GM18873 (cell line): ENCODE results near the gene CHN1.

Experiments
- ATAC-seq: cut with Tn5 transposase; IDR thresholded peaks from one replicate; pipeline ENCODE4 v1.9.1; 2021; ENCODE audit warnings: mild to moderate bottlenecking, moderate library complexity, moderate number of reproducible peaks; ENCODE audit not compliant: unreplicated experiment, low FRiP score

Gene CHN1

GRCh38 chr2:174836377-174836994 is 168.7 kb downstream of the CHN1 start:
- ATAC-seq, result no peak

- no peak for ATAC-seq
Observed at GRCh38 chr2:174835797-174836255, 169.4 kb downstream of the CHN1 start.

GRCh38 chr2:174833737-174834136 is 171.4 kb downstream of the CHN1 start:
- ATAC-seq, result no peak

- no peak for ATAC-seq
Observed at GRCh38 chr2:174830561-174830960, 174.6 kb downstream of the CHN1 start.

GRCh38 chr2:174829550-174829949 is 175.6 kb downstream of the CHN1 start:
- ATAC-seq, result no peak

- no peak for ATAC-seq
Observed at GRCh38 chr2:174827371-174828369, 177.5 kb downstream of the CHN1 start.

- ATAC-seq, result no peak
Observed at GRCh38 chr2:174826051-174826450, 179.1 kb downstream of the CHN1 start.

GRCh38 chr2:174824068-174824467 is 181.1 kb downstream of the CHN1 start:
- no peak for ATAC-seq

GRCh38 chr2:174821628-174822027 is 183.6 kb downstream of the CHN1 start:
- ATAC-seq, result no peak

GRCh38 chr2:174820361-174820760 is 184.8 kb downstream of the CHN1 start:
- ATAC-seq, result no peak

GRCh38 chr2:174815526-174815925 is 189.7 kb downstream of the CHN1 start:
- no peak for ATAC-seq

- no peak for ATAC-seq
Observed at GRCh38 chr2:174812037-174812436, 193.1 kb downstream of the CHN1 start.

- ATAC-seq, result no peak
Observed at GRCh38 chr2:174807931-174808330, 197.2 kb downstream of the CHN1 start.

- no peak for ATAC-seq
Observed at GRCh38 chr2:174805803-174806202, 199.4 kb downstream of the CHN1 start.

- no peak for ATAC-seq
Observed at GRCh38 chr2:174802459-174802858, 202.7 kb downstream of the CHN1 start.

- no peak for ATAC-seq
Observed at GRCh38 chr2:174800436-174801205, 204.6 kb downstream of the CHN1 start.

- ATAC-seq, result no peak
Observed at GRCh38 chr2:174798801-174799200, 206.4 kb downstream of the CHN1 start.

GRCh38 chr2:174797781-174798276 is 207.4 kb downstream of the CHN1 start:
- no peak for ATAC-seq

GRCh38 chr2:174796319-174796771 is 208.8 kb downstream of the CHN1 start:
- no peak for ATAC-seq

GRCh38 chr2:174794851-174795374 is 210.3 kb downstream of the CHN1 start:
- ATAC-seq, result no peak
